T-helper 1 cell (primary cell): Measurements from ENCODE around the gene EWSR1.
A peak's percentile ranks its signal among the peaks of the same experiment; 100 is the strongest.

Experiments used
- DNase-seq, 5 donors: peaks; one replicate each; pipeline ENCODE4 v3.0.0-alpha.2; 2012 to 2020

EWSR1 gene

DNA sequence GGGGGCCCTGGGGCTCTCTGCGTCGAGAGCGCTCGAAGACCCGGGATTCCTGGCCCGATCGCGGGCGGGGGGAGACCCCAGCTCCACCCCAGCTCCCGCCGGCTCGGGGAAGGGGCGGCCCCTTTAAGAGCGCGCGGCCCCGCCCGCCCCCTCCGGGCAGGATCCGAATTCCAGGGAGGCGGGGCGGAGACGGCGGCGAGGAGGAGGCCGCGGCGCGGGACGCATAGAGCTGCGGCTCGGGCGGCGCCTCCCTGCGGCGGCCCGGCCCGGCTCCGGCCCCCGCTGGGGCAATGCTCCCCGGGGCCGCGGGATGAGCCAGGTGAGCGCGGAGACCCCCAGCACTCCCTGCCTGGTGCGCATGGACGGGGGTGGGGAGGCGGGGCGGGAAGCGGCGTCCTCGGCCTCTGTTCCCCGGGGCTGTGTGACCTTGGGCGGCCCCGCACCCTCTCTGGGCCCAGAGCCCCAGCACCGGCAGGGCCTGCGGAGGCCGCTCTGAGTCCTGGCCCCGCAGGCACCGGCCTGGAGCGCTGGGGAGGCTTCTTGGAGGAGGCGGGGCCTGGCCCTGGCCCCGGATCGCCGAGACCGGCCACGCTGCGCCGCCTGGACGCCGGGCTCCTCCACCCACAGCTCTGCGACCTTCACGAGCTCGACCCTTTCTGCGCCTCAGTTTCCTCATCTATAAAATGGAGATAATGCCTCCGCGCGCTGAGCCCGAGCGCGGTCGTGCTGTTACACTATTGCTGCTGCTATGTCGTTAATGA lies 38.9 kb downstream of the EWSR1 start:
- peak in 2 of 5 donors; percentile 16 to 32 for DNase-seq

DNA sequence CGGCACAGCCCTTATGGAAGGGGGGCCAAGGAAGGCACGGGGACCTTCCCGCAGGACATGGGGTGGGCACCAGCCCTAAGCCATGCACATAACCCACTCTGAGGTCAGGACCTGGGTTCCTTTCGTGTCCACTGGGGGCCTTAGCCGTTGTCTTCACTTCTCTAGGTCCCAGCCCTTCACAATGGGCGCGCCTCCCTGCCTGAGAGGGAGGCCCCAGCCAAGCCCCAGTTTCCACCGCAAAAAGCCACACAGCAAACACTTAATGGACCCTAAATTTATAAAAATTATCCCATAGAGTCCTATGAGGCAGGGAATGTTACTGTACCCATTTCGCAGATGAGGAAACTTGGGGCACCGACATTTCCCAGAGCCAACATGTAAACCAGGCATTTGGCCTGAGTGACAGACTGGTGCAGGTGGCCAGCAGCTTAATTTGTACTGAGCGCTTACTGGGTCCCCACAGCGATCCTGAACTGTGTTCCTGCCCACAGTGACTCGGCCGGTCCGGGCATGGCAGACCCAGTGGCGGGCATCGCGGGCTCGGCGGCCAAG lies 39.6 kb downstream of the EWSR1 start:
- DNase-seq, result no peak

DNA sequence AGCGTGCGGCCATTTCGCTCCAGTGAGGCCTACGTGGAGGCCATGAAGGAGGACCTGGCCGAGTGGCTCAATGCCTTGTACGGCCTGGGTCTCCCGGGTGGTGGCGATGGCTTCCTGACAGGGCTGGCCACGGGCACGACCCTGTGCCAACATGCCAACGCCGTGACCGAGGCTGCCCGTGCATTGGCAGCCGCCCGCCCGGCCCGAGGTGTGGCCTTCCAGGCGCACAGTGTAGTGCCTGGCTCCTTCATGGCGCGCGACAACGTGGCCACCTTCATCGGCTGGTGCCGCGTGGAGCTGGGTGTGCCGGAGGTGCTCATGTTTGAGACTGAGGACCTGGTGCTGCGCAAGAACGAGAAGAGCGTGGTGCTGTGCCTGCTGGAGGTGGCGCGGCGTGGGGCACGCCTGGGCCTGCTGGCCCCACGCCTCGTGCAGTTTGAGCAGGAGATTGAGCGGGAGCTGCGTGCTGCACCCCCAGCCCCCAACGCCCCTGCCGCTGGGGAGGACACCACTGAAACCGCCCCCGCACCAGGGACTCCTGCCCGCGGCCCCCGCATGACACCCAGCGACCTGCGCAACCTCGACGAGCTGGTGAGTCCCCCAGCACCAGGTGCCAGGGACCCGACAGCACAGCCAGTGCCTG lies 40.2 kb downstream of the EWSR1 start:
- no peak for DNase-seq

DNA sequence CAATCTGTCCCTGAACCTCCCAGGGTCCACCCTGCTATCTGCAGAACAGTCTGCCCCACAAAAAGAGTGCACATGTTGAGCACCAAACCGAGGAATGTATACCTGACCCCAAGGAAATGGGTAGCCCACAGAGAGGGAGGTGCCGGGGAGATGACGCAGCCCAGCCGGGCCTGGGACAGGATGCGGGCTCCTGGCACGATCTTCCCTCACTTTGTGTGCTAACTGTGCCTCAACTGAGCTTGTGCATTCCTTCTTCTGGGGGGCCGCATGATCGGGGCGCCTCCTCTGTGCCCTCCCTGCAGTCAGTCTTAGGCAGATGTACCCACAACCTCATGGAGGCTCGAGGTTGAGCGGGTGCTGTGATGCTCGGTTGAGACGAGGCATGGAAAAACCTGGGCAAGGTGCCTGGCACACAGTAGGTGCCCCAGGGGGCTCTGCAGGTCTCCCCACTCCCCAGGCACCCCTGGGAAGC lies 40.8 kb downstream of the EWSR1 start:
- DNase-seq, result peak in 1 of 5 donors; percentile 59

DNA sequence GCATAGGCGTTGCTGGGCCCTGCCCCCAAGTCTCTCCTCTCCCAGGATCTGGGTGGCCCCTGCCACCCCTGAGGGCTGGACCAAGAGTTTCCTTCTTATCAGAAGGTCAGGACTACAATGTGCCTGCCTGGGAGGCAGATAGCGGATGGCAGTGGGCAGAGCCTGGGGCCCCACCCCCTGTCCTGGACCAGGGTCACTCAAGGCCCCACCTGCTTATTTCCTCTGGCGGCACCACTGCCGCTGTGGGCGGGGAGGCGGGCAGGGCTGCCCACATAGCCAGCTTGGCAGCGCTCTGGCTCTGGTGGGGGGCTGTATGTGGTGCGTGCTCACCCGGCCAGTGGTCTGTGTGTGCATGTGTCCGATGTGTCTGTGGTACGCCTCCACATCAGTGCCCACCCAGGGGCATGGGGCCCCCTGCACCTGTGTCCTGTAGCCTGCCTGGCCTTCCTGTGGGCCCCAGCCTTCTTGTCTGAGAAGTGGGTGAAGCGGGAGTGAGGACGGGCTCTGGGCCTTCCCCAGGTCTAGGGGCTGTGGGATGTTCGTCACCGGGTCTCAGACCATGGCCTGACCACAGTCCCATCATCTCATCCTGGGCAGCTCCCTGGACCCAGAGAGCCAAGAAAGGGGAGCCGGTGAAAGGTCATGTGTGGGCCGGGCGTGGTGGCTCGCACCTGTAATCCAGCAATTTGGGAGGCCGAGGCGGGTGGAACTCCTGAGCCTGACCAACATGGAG lies 41.4 kb downstream of the EWSR1 start:
- no peak for DNase-seq

DNA sequence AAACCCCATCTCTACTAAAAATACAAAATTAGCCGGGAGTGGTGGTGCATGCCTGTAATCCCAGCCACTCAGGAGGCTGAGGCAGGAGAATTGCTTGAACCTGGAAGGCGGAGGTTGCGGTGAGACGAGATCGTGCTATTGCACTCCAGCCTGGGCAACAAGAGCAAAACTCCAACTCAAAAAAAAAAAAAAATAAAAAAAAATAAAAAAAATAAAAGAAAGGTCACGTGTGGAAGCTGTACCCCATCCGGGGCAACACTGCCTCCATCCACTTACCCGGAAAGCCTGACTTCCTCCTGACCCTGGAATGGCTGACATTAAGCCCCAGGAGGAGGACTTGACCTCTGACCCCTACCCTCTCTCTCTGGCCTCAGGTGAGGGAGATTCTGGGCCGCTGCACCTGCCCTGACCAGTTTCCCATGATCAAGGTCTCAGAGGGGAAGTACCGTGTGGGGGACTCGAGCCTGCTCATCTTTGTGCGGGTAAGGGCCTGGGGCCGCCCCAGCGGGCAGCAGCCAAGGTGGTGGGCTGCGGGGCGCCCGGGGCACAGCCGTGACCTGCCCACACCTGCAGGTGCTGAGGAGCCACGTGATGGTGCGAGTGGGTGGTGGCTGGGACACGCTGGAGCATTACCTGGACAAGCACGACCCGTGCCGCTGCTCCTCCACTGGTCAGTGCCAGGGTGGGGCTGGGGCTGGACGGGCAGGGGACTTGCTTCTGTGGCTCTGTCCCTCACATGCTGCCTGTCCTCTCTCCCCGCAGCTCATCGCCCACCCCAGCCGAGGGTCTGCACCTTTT lies 42.2 kb downstream of the EWSR1 start:
- DNase-seq, result no peak

DNA sequence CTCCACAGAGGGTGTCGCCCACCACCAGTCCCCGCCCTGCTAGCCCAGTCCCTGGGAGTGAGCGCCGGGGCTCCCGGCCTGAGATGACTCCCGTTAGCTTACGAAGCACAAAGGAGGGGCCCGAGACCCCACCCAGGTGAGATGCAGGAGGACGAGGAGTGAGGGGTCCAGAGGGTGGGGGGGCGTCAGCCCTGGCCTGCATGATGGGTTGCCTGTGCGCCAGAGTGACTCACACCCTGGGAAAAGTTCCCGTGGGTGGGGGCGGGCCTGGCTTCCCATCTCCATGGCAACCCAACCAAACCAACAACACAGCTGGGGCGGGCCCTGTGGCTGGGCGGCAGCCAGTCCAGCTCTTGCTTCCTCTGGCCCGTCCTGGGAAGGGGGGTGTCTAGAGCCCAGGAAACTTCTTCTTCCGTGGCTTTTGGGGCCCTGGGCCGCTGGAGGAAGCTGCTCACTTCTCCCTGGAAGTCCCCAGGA lies 42.8 kb downstream of the EWSR1 start:
- peak in 3 of 5 donors; percentile 24 to 35 (median 29) for DNase-seq

DNA sequence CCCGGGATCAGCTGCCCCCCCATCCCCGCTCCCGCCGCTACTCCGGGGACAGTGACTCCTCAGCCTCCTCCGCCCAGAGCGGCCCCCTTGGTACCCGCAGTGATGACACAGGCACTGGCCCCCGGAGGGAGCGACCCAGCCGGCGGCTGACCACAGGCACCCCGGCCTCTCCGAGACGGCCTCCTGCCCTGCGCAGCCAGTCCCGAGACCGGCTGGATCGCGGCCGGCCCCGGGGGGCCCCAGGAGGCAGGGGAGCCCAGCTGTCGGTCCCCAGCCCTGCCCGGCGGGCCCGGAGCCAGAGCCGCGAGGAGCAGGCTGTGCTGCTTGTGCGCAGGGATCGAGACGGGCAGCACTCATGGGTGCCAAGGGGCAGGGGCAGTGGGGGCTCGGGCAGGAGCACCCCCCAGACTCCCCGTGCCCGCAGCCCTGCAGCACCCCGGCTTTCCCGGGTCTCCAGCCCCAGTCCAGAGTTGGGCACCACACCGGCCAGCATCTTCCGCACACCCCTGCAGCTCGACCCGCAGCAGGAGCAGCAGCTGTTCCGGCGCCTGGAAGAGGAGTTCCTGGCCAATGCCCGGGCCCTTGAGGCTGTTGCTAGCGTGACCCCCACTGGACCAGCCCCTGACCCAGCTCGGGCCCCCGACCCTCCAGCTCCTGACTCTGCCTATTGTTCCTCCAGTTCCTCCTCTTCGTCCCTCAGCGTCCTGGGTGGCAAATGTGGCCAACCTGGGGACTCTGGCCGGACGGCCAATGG lies 43.6 kb downstream of the EWSR1 start:
- DNase-seq, result no peak

DNA sequence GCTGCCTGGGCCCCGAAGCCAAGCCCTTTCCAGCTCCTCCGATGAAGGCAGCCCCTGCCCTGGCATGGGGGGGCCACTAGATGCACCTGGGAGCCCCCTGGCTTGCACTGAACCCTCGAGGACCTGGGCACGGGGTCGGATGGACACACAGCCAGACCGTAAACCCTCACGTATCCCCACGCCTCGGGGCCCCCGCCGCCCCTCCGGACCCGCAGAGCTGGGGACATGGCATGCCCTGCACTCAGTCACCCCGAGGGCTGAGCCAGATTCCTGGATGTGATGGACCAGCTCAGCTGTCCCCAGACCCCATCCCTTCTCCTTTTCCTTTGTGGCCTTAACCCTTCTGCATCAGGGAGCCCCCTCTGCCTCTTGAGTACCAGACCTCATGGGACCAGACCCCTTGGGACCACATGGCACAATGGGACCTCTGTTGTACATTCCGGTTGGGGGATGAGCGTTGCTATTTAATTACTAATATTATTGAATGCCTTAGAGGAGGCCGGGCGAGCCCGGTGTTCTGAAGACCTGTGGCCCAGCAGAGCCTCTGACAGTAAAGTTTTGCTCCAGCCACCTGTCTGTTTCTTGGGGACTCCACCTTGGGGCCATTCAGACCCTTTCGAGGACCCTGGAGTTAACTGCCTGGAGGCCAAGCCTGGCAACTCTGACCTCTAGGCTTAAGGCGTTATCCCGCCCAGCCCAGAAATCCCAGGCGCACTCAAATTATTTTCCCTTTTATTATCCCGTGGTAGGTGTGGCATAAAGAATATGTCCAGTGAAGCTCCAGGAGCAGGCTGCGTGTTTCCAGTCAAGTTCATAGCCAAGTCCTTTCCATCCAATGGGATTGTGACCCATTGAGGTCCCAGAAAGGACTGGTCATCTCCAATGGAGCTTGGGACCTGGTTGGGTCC lies 44.4 kb downstream of the EWSR1 start:
- DNase-seq, result no peak

DNA sequence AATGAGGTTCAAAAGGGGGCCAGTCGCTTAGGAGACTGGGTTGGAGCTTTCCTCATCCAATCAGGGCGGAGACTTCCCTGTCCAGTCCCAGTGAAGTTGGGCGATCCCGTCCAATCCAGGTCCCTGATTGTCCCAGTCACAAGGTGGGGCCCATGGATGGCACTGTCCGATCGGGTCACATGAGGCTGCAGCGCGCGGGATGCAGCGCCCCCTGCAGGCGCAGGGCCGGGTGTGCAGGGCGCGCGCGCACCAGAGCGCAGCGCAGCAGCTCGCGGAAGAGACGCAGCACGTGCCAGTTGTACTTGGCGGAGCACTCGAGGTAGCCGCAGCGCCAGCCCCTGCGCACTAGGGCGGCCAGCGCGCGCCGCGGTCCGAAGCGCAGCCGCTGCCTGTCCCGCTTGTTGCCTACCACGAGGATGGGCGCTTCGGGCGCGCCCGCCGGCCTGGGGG lies 45.1 kb downstream of the EWSR1 start:
- peak in 1 of 5 donors; percentile 36 for DNase-seq

DNA sequence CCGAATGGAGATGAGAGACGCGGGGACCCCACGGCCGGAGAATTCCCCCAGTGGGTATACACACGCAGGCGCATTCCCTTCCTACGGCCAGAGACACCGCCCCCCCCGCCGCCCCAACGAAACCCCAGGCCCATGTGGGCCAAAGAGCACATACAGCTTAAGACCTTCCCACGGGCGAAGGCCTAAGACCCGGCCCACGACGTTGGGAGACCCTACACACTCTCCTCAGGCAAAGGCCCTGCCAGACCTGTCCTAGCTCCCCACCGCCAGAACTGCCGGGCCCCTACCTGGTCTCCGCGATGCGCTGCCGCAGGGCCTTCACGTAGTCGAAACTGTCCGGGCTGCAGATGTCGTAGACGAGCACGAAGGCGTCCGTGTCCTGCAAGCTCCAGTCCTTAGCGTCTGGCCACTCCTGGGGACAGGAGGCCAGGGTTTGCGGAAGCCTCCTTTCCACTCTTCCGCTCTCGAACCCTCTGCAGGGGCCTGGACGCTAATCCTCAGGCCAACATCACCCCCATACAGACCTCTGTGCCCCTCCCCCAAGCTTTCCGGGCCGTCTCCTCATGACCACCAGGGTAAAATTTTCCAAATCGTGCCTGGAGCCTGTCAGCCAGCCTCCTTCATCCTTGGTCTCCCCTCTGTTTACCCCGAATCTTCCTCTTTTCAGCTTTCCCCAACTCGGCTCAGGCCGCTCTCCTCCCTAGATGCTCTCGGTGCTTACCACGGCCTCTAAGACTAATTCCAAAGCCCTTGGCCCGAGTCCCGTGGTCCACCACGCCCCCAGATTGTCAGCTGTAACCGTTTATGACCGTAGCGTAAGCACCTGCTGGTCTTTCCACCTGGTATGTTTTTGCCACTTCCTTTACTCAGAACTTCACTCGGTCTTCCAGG lies 45.8 kb downstream of the EWSR1 start:
- DNase-seq, result no peak

DNA sequence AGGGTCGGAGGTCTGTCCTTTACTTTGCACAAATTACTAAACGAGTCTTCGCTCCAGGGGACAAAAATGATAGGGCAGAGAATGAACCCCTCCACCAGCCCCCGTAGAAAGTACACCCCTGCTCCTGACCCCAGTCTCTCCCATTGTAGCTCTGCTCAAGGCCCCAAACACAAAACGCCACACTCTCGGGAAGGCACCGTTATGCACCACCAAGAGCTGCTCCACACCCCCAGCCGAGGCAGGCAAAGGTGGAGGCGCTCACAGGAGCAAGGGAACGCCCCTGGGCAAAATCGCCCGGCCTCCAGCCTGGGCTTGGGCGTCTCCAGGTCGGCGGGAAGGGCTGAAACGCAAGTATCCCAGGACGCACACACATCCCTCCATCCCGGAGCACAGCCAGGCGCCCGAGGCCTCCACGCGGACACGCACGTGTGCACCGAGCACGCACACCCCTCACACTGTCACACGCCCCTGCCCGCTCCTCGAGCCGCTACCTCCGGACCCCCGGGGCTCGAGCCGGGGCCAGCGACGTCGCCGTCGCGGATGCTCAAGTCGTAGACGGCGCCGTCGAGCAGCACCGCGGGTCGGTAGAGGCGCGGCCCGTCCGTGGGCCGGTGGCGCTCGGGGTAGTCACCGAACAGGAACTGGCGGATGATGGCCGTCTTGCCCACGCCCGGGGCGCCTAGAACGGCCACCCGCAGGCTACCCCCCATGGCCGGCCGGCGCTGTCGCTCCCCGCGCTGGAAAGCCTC lies 46.6 kb downstream of the EWSR1 start:
- no peak for DNase-seq

DNA sequence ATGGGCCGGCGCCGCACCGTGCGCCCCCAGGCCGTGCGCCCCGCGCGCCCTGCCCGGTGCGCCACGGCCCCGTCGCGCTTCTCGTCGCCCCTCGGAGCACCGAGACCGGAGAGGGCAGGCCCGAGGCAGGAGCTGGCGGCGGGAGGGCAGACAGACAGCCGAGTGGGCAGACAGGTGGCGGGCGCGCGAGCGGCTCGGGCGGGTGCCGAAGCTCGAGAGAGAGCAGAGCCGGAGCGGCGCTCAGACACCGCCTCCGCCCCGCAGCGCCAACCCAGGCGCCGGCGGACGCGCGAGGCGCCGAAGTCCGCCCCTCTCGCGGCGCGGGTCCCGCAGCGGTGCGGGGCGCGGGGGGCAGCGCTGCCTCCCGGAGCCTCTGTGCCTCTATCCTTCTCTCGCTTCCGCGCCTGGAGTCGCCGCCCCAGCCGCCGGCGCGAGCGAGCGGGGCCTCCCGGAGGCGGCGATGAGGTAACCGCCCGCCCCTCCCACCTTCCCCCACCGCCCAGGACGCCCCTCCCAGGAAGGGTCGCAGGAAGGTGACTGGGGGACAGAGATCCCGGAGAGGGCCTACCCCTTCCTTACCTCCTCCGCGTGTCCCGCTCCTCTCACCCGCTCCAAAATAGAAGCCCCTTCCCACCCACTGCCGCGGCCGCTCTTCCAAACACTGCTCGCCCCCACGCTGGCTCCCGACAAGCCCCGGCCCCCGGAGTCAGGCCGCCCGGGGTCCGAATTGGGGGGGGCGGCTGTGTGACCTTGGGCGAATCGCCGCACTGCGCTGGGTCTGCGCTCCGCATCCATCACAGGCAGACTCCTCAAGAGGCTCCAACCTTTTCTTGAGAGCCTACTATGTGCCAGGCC lies 47.4 kb downstream of the EWSR1 start, which contains the start of gene RASL10A:
Gene RASL10A (minus strand): TSS at position 412 of the 855 bp plus-strand sequence. CDS start 451 bp downstream, outside the sequence.
- DNase-seq, result no peak

DNA sequence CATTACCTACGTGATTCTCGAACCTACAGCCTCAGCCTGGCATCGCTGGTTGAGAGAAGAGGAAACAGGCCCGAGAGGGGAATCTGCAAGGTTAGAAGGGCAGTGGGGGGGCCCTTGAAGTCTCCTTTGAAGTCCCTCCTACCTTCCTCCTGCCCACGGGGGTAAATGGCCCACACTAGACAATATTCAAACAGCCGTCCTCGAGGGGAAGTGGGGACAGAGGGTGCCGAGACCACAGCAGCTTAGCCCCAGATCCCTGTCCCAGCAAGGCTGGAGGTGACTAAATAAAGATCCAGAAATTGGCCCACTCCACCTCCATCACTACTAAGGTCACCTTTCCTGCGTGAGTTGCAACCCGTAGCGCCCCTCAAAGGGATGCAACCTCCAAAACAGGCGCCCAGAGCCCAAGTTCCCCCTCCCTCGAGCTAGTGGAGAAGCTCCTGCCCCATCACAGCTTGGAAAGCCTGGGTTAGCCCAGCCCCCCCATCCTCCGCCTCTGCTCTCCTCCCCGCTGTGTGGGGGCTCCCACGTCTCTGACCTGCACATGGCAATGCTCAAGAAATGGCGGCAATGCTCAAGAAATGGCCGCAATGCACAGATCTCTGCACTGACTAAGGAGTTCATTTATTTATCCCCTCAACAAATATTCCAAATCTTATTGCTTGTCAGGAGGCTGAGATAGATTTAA lies 48.2 kb downstream of the EWSR1 start:
- no peak for DNase-seq

DNA sequence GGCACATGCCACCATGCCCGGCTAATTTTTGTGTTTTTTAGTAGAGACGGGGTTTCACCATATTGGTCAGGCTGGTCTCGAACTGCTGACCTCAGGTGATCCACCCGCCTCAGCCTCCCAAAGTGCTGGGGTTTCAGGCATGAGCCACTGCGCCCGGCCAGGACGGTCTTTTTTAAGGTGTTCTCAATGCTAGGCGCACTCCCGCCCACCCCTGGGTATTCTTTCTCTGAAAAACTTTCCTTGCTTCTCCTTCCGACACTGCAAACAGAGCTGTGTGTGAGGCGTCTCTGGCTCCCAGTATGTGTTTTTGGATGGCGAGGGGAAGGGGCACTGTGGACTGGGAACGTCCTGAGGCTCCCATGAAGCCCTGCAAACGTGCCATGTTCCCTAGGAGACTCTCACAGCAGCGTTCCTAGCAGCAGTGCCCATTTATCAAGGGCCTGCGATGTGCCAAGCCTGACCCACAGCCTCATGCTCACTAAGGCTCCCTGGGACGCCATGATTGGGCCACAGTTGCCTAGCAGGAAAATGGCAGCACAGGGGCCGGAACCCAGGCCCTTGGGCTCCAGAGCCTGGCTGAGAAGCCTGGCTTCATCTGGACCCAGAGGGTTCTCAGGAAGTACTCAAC lies 49.9 kb downstream of the EWSR1 start:
- DNase-seq, result no peak

DNA sequence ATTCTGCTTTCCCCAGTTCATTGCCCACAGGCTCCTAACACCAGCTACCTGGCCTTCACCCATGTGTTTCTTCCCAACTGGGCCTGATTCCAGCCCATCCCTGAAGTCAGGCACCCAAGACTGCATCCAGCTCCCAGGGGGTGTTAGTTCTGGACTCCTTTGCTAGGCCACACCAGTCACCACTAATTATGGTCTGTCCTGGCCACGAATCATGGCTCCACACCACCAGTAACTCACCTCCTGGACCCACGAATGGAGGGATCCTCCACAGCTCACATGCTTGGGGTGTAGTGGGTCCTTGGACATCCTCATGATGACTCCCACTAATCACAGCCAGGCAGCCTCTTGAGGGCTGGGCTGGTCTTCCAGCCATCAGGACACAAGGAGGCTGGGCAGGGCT lies 51.0 kb downstream of the EWSR1 start:
- no peak for DNase-seq
